ENCODE data around the gene CXXC5. TPM values are rescaled to one million over a fixed set of nuclear protein-coding genes. Genes with fewer than 3 reads are reported as not detected.

Gene CXXC5
- total RNA-seq, 2 donors from 2014 or later, result 57.9 to 59.5 TPM

GRCh38 chr5:139695178-139695573, 47.0 kb downstream of the CXXC5 start:
- no peak for DNase-seq (ENCODE audit: low spot score)
- H3K9me3 ChIP-seq, result no peaks in the 10 kb centered on the region
- H3K4me3 ChIP-seq, result no peak overlapping the region
- H3K27ac ChIP-seq, result no peak overlapping the region
- peaks cover 2 to 63% of the 10 kb centered on the region in 2 donors for H3K4me1 ChIP-seq
- no peak for TF ChIP-seq CTCF (IDR thresholded peaks at IDR 0.05)
- H3K27me3 ChIP-seq, result no peaks in the 10 kb centered on the region
- H3K36me3 ChIP-seq, result no peaks in the 10 kb centered on the region

- no peak for TF ChIP-seq CTCF (IDR thresholded peaks at IDR 0.05)
- DNase-seq (ENCODE audit: low spot score), result no peak
These were observed 48.2 kb downstream of the CXXC5 start for GRCh38 chr5:139696167-139696893.

GRCh38 chr5:139696894-139697658, 48.9 kb downstream of the CXXC5 start:
- no peak for TF ChIP-seq CTCF (IDR thresholded peaks at IDR 0.05)
- peak overlapping the region; percentile 25 to 54 for H3K4me3 ChIP-seq
- no peaks in the 10 kb centered on the region for H3K36me3 ChIP-seq
- peaks cover 2 to 65% of the 10 kb centered on the region in 2 donors for H3K4me1 ChIP-seq
- no peaks in the 10 kb centered on the region for H3K27me3 ChIP-seq
- no peaks in the 10 kb centered on the region for H3K9me3 ChIP-seq
- H3K27ac ChIP-seq, result peak overlapping the region; percentile 87 to 90
- DNase-seq (ENCODE audit: low spot score), result peak; percentile 80

More at GRCh38 chr5:139696167-139696893, 48.2 kb downstream of the CXXC5 start:
- no peaks in the 10 kb centered on the region for H3K9me3 ChIP-seq
- H3K27ac ChIP-seq, result peak overlapping the region; percentile 87 to 90
- H3K4me1 ChIP-seq, result peaks cover 2 to 61% of the 10 kb centered on the region in 2 donors
- no peaks in the 10 kb centered on the region for H3K27me3 ChIP-seq
- H3K4me3 ChIP-seq, result peak overlapping the region in 1 of 2 donors; percentile 54
- no peaks in the 10 kb centered on the region for H3K36me3 ChIP-seq

- Histone ChIP-seq H3K9me3 (no peaks in the 10 kb centered on the region), H3K27me3 (no peaks in the 10 kb centered on the region), H3K4me3 (no peak overlapping the region), H3K36me3 (no peaks in the 10 kb centered on the region), H3K4me1 (peaks cover 2 to 50% of the 10 kb centered on the region in 2 donors), H3K27ac (peak overlapping the region; percentile 87 to 90)
- peak; percentile 87 for DNase-seq (ENCODE audit: low spot score)
- TF ChIP-seq CTCF (IDR thresholded peaks at IDR 0.05), result no peak
These were observed 50.5 kb downstream of the CXXC5 start for GRCh38 chr5:139698490-139699146.

- Histone ChIP-seq H3K27me3 (no peaks in the 10 kb centered on the region), H3K4me1 (peaks cover 2 to 47% of the 10 kb centered on the region in 2 donors), H3K9me3 (no peaks in the 10 kb centered on the region), H3K4me3 (no peak overlapping the region), H3K36me3 (no peaks in the 10 kb centered on the region), H3K27ac (peak overlapping the region; percentile 87 to 90)
- TF ChIP-seq CTCF (IDR thresholded peaks at IDR 0.05), result no peak
- DNase-seq (ENCODE audit: low spot score), result no peak
These were observed 51.2 kb downstream of the CXXC5 start for GRCh38 chr5:139699351-139699750.

All from right atrium auricular region (tissue), 2 donors.